ENCODE data around the gene OR4D2. TPM values are rescaled to one million over a fixed set of nuclear protein-coding genes. Genes with fewer than 3 reads are reported as not detected.

OR4D2 gene
- total and polyA plus RNA-seq, 2 of the 8 experiments (the other 6 are each of a cell fraction or from before 2014, with no cell fraction given): not detected

GRCh38 chr17:58136669-58137279 is 30.0 kb upstream of the OR4D2 start:
- Histone ChIP-seq H3K23ac (ENCODE audit: insufficient read length) (no peak overlapping the region), H2BK20ac (ENCODE audit: low read length) (no peak overlapping the region), H4K20me1 (replicated peaks in 1 of 2; ENCODE audit: control insufficient read depth in 1 of 2, insufficient read depth in 2 of 2, low read length in 2 of 2) (no peaks in the 10 kb centered on the region), H3K18ac (ENCODE audit: extremely low read depth, low read length) (no peak overlapping the region), H2AK5ac (ENCODE audit: low read depth, low read length) (no peak overlapping the region), H2BK120ac (replicated peaks; ENCODE audit: low read depth, low read length) (no peak overlapping the region), H3K4me3 (ENCODE audit: extremely low read depth in 1 of 4, insufficient read depth in 2 of 4, low read depth in 3 of 4, low read length in 4 of 4) (no peak overlapping the region), H4K8ac (ENCODE audit: extremely low read depth, insufficient read depth, low read length) (no peak overlapping the region), H2BK5ac (ENCODE audit: low read depth, low read length) (no peak overlapping the region), H3K79me1 (ENCODE audit: low read depth, low read length) (no peaks in the 10 kb centered on the region), H3K36me3 (ENCODE audit: control insufficient read depth in 2 of 4, insufficient read depth in 4 of 4, low read length in 3 of 4) (no peaks in the 10 kb centered on the region), H3K4me2 (ENCODE audit: insufficient read depth in 1 of 2, low read depth in 2 of 2, low read length in 2 of 2) (no peak overlapping the region), H3K9me3 (ENCODE audit: insufficient read depth in 2 of 2, low read depth in 1 of 2, low read length in 1 of 2) (peaks cover 0 to 3% of the 10 kb centered on the region in 2 experiments; a peak in 1 of 4 replicates), H2BK12ac (ENCODE audit: low read depth, low read length) (no peak overlapping the region), H3K27ac (ENCODE audit: low read depth, low read length) (no peak overlapping the region), H4K91ac (replicated peaks; ENCODE audit: insufficient read length, low read length) (no peak overlapping the region), H2AFZ (ENCODE audit: low read length) (no peak overlapping the region), H3K23me2 (ENCODE audit: low read depth, low read length) (no peaks in the 10 kb centered on the region), H3K27me3 (replicated peaks in 1 of 4; ENCODE audit: control insufficient read depth in 3 of 4, extremely low read depth in 1 of 4, insufficient read depth in 3 of 4, low read length in 3 of 4) (peaks cover 0 to 1% (median 0%) of the 10 kb centered on the region in 4 experiments; a peak in 1 of 7 replicates), H3K4ac (replicated peaks; ENCODE audit: insufficient read length, low read depth, low read length) (no peak overlapping the region), H3K56ac (replicated peaks; ENCODE audit: insufficient read length, low read depth, low read length) (no peak overlapping the region), H3K79me2 (ENCODE audit: control insufficient read depth in 1 of 2, insufficient read depth in 2 of 2, low read length in 2 of 2) (no peaks in the 10 kb centered on the region), H3K4me1 (replicated peaks in 1 of 4; ENCODE audit: control insufficient read depth in 3 of 4, insufficient read depth in 4 of 4, low read length in 3 of 4) (no peaks in the 10 kb centered on the region), H3K14ac (ENCODE audit: insufficient read length) (no peak overlapping the region), H3K9ac (replicated peaks in 1 of 4; ENCODE audit: extremely low read depth in 1 of 4, low read depth in 3 of 4, low read length in 3 of 4) (no peak overlapping the region), H2BK15ac (ENCODE audit: low read length) (no peak overlapping the region), H4K5ac (ENCODE audit: insufficient read length, low read depth, low read length) (no peak overlapping the region)
- FAIRE-seq (no peak), DNase-seq (ENCODE audit: low read depth in 1 of 2, low spot score in 2 of 2) (peak in 1 of 2 experiments; percentile 48)
- ChIA-PET POLR2A (ENCODE audit: partially characterized antibody) (interaction anchor here (0.6 to 1.1 kb wide), 2 partner anchors 13 to 250 kb away, joined by 3 read pairs; no protein-coding TSS in a partner anchor), CTCF (ENCODE audit: partially characterized antibody) (interaction anchor here (0.7 to 3.2 kb wide), 13 partner anchors 11 to 304 kb away, joined by 3 to 20 read pairs (median 5); no protein-coding TSS in a partner anchor)
- WGBS, 2 experiments (ENCODE audit: extremely low coverage in 1 of 2, insufficient coverage in 1 of 2, insufficient read length in 1 of 2, insufficient replicate concordance in 2 of 2, low coverage in 1 of 2, low lambda C conversion rate in 2 of 2, missing lambda C conversion rate in 1 of 2): 66% methylated on average over 8 of the region's 8 CpGs; no CpG with 5 or more reads in 1 of the 2 experiments
- TF ChIP-seq CTCF (IDR thresholded peaks at IDR 0.05; ENCODE audit: control extremely low read depth in 1 of 3, insufficient read depth in 1 of 3, low read depth in 1 of 3, low read length in 3 of 3) (peak; percentile 49 to 63 (median 57)), SP2 (IDR thresholded peaks at IDR 0.05; ENCODE audit: low read length) (no peak), ZNF274 (IDR thresholded peaks at IDR 0.05; ENCODE audit: borderline replicate concordance, extremely low read depth, low read length) (no peak), CBX8 (IDR thresholded peaks at IDR 0.05; ENCODE audit: borderline replicate concordance, low read depth, low read length) (no peak), KDM5A (IDR thresholded peaks at IDR 0.05; ENCODE audit: low read length) (no peak), RNF2 (IDR thresholded peaks at IDR 0.05; ENCODE audit: borderline replicate concordance, low read depth, low read length, missing control alignments, poor library complexity, severe bottlenecking) (no peak), SAP30 (IDR thresholded peaks at IDR 0.05; ENCODE audit: insufficient read depth, insufficient replicate concordance, low read length) (no peak), RAD21 (IDR thresholded peaks at IDR 0.05 in 1 of 2, conservative IDR thresholded peaks at IDR 0.05 in 1 of 2; ENCODE audit: low read depth in 2 of 2, low read length in 2 of 2) (peak; percentile 52 to 62), RXRA (IDR thresholded peaks at IDR 0.05; ENCODE audit: insufficient read depth, low read depth, low read length) (no peak)
